C4-2B (cell line): ENCODE measurements around the gene BMX.

Experiments
- H3K27ac ChIP-seq: fragments of 450-650 bp; 2 replicates; pipeline ENCODE4 v1.5.1; 2017
- CTCF ChIP-seq: fragments of 450-650 bp; conservative IDR thresholded peaks from 2 replicates; pipeline ENCODE4 v1.5.1; 2017; ENCODE audit warnings: mild to moderate bottlenecking
- ZFX ChIP-seq: fragments of 450-650 bp; IDR thresholded peaks from 2 replicates; pipeline ENCODE4 v1.6.1; 2017

Gene BMX

GRCh38 chrX:15566244-15566643, 65.6 kb downstream of the BMX start:
- no peak overlapping the region for H3K27ac ChIP-seq

DNA sequence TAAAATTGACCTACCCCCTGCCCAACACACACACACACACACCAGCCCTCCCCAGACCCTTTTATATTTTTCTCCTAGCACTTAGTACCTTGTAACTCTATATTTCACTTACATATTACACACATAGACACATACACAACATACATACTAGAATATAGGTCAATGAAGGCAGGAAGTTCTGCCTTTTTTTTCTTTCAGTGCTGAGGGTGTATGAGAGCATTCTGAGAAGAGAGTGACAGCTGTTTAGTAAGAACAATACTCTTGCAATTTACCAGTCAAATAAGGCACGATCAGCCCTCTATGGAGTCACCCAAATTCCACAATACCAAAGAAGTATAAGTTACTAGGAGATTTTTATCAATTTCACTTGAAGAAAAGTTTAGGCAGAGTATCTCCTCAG, 66.7 kb downstream of the BMX start:
- H3K27ac ChIP-seq: no peak overlapping the region
- TF ChIP-seq ZFX (no peak), CTCF (no peak)

More at GRCh38 chrX:15566244-15566643, 65.6 kb downstream of the BMX start:
- TF ChIP-seq ZFX: no peak
- TF ChIP-seq CTCF: no peak

GRCh38 chrX:15567886-15568616, 67.4 kb downstream of the BMX start:
- no peak overlapping the region for H3K27ac ChIP-seq
- TF ChIP-seq CTCF: peak; percentile 85
- TF ChIP-seq ZFX: no peak

- TF ChIP-seq CTCF: no peak
- TF ChIP-seq ZFX: no peak
- H3K27ac ChIP-seq: no peak overlapping the region
These were observed 69.5 kb downstream of the BMX start for GRCh38 chrX:15570145-15570544.

- TF ChIP-seq ZFX (no peak), CTCF (no peak)
- H3K27ac ChIP-seq: no peak overlapping the region
These were observed 73.4 kb downstream of the BMX start for GRCh38 chrX:15574017-15574416.

- TF ChIP-seq CTCF: no peak
- TF ChIP-seq ZFX: no peak
- no peak overlapping the region for H3K27ac ChIP-seq
These were observed 75.4 kb downstream of the BMX start for GRCh38 chrX:15576019-15576418.

DNA sequence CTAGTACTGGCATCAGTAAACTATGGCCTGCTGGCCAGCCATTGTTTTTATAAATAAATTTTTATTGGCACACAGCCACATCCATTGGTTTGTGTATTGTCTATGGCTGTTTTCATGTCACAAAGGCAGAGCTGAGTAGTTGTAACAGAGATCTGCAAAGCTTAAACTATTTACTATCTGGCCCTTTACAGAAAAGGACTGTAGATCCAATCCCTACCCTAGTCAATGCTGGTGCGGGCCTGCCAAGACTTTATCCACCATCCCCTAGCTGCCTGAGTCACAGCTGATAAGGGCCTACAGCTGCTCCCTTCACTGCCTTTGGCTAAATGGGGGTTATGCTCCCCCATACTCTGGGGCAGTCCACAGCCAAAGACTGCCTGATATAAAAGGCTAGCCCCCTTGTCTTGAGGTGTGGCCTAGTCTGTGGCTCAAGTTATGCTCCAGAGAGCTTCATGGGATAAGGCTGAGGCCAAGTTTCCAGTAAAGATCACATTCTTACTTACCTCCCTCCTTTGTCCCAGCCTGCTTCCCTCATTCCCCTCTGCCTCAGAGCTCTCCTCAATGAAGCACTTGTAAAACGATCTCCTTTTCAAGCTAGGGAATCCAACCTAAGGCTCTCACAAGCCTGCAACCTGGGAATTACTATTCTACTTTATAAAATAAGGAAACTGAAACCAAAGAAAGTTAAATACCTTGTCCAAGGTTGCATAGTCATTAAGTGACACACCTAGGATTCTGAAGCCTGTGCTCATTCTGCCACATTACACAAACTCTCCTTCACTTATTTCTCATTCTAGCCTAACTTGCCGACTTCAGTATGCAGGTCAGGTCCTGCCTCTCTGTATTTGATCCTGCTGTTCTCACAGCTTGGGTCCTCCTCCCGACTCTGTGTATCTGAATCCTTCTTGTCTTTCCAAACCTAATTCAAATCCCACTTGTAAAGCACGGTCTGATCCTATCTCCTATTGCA, 79.5 kb downstream of the BMX start:
- no peak overlapping the region for H3K27ac ChIP-seq
- TF ChIP-seq CTCF (no peak), ZFX (no peak)
